NCI-H526 treated with DMSO at 0.1 percent for 48 hours (cell line): ENCODE data around the gene EIF4H.
"Not testable (repeated sequence)": the region's sequence is repeated elsewhere in the genome, so short reads cannot be mapped to it uniquely, and the experiment has no call there.

Experiments
- DNase-seq: peaks from one replicate; lab custom pipeline; 2025; lab: John Stamatoyannopoulos, UW

Gene EIF4H

DNA sequence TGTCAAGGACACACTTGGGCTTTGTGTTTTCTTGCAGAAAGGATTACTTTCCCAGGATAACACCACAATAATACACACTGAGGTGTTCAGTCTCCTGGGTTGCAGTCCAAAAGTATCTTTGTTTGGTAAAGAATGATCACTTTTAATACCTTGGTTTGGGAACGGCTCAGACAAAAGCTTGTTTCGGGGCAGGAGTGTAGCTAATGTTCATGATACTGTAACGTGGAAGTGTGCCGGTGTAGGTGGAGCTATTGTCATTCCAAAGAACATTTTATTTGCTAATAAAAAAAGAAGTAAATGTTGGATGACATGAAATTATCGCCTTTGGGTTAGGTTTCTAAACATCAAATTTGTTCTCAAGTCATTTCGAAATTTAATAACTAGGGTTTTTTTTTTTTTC, 1.2 kb downstream of the EIF4H start:
- no peak for DNase-seq

DNA sequence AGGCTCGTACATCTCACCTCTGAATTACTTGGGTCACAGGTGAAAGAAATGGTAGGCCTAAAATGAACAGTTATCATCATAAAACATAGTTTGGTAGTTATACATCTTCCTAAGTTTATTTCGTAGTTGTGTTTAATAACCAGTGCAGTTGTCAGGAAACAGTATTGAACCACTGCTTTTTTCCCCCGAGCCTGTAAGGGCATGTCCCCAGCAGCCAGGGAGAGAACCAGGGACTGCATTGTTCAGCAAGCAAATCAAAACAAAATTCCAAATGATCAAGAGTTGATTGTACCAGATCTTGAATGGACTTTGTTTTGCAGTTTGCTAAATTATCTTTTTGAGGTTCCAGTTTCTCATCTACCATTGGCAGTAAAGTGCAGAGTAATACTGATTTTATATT, 2.4 kb downstream of the EIF4H start:
- DNase-seq, result no peak

DNA sequence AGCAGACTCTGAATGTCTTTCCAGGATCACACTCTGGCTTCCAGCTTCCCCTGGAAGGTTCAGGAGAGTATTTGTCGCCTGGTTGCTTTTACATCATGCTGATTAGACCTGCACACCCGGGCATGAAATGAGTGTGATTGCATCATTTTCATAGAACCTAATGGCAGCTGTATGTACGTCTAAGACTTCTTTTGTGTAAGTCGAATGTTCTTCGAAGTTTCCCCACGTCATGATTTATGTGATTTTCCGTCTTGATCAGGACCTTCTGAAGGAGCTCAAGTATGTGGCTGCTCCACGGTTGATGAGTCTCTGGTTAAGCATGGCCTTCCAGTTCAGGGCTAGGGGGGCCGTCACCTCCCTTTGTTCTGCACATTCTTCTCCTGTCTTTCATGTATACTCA, 4.5 kb downstream of the EIF4H start:
- no peak for DNase-seq

DNA sequence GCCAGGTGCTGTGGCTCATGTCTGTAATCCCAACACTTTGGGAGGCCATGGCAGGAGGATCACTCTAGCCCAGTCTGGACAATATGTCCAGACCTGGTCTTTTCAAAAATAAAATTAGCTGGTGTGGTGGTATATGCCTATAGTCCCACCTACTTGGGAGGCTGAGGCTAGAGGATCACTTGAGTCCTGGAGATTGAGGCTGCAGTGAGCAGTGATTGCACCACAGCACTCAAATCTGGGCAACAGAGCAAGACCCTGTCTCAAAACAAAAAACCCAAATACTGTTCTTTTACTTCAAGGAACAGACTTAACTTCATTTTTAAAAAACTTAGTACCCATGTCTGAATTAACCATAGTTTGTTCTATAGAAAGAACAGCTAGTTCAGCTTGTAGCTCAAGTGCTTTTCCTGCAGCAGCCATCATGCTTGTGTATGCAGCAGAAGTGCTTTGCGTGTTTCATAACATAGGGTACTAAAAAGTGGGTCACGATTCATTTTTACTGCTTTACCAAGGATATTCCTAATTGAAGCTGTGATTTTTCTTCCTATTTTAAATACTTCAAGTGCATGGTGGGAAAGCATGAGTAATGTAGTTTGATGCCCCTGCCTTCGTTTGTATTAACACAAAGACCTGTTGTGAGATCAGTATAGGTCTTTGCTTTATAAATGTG, 5.9 kb downstream of the EIF4H start:
- DNase-seq, result no peak

DNA sequence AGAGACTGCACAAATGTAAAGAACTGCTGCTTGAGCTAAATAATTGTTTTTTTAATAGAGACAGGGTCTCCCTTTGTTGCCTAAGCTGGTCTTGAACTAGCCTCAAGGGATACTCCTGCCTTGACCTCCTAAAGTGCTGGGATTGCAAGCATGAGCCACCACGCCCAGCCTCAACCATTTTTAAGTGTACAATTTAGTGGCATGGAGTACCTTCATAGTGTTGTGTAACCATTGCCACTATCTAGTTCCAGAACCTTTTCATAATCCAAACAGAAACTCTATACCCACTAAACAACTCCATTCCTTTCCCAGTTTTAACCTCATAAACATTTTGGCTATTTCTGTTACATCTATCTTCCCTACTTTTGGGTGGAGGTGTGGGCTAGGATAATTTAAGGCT, 6.7 kb downstream of the EIF4H start:
- DNase-seq, result no peak

DNA sequence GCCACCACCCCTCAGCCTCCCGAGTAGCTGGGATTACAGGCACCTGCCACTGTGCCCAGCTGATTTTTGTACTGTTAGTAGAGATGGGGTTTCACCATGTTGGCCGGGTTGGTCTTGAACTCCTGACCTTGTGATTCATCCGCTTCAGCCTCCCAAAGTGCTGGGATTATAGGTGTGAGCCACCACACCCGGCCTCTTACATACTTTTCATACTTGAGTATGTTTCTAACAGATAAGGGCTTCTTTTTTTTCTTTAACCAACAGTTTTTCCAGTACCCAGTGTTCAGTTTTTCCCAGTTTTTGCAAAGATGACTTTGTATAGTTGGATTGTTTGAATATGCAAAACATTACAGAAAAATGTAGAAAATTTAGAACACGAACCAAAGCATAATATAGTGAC, 7.7 kb downstream of the EIF4H start:
- DNase-seq, result no peak

DNA sequence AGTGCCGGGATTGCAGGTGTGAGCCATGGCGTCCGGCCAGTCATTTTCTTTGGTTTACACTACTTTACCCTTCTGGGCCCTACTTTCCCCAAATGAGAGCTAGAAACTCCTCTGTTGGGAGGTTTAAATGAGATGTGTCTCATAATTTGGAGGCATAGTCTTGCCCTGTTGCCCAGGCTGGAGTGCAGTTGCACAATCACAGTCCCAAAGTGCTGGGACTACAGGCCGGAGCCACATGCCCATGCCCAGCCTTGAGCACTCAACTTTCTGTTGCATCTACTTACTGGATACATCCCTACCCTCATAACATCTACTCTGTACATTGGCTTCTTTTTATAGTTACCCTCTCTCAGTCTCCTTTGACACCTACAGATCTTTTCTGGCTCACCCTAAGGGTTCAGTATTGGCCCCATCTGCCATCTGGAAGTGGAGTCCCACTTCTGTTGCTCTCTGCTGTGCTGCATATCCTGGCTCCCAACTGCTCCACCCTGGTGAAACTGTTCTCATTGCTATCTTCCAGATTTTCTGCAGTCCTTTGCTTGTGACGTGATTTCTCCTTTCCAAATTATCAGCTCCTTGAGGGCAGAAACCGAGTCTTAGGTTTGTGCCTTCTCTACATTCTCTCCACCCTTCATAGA, 8.4 kb downstream of the EIF4H start:
- no peak for DNase-seq

DNA sequence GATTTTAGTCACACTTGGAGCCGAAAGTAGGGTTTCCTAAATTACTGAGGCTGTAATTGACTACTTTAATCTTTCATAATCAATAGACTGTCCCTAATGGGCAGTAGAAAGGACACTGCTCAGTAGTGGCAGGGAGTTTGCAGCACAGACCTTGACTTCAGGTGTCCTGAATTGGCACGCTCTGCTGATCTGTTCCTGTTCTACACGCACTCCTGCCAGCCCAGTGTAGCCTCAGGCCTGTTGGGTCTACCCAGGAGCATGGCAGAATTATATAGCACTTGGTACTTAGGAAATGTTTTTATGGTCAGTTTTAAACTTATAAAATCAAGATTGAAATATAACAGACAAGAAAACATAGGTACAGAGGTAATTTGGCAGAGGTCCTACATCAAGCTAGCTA, 9.0 kb downstream of the EIF4H start:
- DNase-seq, result no peak

DNA sequence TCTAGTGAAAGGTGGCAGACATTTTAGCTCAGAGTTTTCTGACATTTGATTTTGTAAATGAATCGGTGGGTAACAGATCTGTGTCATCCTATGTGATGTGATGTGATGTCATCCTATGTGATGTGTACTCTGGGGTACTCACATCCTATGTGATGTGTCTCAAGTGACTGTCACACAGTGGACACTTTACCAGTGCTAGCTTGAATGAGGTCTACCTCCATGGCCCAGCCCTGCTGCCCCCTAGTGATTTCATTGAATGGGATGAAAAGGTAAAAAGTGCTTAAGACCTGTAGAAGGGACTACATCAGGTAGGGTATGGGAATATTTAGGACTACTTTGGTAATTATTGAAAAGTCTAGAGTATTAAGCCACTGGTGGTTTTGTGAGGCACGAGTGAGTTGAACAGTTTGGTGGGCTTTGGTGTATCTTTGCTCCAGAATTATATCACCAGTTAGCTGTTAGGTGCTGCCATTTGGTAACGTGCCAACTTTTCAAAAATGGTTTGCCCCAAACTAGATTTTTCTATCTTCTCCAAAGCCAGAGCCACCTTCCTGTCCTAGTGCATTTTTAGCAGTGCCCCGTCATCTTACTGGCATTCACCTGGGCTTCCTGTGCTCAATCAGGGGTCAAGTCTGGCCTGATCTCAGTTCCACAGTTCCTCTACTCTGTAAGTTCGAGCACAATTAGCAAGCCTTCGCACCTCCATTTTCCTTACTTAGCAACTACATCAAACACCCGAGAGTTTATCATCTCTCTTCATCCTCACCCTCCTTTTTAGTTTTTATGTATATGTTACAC, 9.7 kb downstream of the EIF4H start:
- DNase-seq, result no peak

DNA sequence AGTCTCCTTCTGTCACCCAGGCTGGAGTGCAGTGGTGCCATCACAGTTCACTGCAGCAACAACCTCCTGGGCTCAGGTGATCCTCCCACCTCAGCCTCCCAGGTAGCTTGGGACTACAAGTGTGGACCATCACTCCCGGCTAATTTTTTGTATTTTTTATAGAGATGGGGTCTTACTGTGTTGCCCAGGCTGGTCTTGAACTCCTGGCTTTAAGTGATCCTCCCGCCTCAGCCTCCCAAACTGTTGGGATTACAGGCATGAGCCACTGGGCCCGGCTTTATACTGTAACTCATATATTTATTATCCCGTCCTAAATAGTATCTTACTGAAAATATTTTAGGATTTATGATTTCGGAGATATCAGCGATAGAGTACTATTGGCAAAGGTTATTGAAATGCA, 10.9 kb downstream of the EIF4H start:
- no peak for DNase-seq

DNA sequence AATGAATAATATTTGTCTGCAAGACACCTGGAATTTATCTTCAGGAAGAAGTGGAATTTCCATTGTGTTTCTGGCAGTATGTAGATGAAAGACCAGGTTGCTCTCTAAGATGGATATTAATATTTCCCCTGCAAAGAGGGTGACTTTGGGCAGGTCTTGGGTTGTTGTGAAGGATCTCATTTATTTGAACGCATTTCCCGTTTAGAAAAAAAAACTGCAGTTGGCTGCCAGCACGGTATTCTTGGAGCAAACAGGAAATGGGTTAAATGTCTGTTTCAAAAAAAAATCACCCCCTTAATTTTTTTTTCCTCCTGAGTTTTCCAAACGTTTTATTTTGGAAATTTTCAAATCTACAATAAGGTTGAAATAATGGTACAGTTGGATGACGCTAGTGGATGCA, 11.5 kb downstream of the EIF4H start:
- DNase-seq, result no peak

DNA sequence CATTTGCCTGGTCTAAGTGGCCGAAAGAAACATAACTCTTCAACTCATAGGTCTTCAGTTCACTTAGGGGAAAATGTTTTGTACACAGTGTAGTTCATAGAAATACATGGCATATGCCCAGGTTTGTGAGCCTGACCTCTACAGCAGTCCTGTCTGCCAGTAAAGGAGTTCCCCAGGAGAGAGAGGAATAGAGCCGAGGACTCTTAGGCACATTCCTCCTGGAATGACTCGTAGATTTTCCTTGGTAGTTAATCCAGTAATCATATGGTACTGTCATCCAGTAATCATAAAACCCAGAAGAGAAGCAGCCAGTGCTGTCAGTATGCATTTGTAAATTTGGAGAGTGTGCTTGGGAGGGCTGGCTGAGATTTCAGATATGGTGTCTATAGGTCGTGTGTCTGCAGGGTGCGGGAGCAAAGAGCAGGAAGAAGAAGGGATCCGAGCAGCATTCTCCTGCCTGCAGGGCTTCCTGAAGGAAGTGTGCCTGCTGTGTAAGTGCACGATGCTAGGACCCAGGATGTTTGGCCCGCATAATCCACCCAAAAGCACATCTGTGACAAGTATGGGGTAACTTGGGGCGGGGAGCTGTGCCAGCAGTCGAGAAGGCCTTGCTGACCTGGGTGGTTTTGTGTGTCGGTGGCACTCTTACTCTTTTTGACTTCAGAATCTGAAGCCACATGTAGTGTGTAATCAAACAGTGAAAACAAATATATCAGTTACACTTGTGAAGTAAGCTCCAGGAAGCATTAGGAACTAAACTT, 13.9 kb downstream of the EIF4H start:
- no peak for DNase-seq

DNA sequence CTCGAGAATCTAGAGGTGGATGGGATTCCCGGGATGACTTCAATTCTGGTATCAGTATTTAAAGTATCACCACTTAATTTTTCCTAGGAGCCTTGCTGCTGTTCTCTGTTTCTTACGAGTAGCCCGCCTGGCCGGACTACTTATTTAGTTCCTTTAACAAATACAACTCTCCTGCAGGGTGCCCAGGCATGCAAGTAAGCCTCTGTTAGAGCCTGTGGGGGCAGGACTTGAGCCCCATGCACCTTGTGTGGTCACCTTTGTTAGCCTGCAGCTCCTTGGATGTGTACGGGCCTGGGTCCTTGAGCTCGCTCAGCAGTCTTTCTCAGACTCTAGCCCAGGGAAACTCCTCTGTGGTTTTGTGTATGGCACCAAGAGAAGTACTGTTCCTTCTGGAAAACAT, 16.1 kb downstream of the EIF4H start:
- no peak for DNase-seq

DNA sequence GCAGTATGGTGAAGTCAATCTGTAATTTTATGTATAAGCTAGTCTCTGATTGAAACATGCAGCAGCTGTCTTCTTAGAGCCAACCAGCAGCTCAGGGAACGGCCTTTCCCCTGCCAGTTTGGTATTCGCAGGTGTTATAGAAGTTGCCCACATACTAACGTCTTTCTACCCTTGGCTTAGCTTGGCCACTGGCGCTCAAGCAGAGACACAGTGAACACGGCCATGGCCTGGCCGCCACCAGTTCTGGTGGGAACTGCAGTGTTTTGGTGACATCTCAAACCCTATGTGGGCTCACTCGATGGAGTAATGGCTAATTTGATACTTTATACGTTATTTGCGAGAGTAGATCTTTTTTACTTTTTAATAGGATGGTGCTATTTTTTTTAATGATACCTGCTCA, 17.1 kb downstream of the EIF4H start:
- DNase-seq, result no peak

DNA sequence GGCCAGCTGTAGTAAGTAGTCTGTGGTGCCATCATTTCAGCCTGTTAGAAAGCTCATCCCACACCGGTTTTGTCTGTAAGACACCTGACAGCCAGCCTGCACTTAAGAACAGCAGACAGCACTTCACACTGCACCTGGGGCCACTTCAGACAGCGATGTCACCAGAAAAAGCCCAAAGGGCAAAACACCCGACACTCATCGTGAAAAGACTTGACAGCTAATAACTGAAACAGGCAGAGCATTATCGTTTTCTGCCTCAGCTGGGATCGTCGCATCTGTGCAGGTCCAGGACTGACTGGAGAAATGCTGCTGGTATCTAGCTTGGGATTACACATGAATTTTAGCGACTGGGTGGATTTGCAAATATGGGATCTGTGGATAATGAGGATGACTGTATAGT, 18.9 kb downstream of the EIF4H start:
- no peak for DNase-seq

DNA sequence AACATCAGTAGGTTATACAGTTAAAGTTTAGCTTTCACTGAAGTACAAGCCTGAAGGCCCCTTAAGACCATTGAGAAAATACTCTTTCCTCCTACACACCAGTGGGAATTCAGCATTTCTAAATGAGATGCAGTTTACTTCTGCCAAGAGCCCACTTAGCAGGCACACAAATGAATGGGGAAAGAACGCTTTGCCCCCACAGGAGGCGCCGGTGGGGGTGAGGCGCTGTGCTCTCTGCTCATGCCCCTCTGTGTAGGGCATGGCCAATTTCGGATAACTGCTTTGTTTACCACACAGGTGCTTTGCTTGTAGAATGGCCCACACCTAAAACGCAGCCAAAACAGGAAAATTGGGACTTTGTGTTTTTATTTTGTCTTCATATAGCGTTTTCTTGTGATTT, 19.8 kb downstream of the EIF4H start:
- no peak for DNase-seq

DNA sequence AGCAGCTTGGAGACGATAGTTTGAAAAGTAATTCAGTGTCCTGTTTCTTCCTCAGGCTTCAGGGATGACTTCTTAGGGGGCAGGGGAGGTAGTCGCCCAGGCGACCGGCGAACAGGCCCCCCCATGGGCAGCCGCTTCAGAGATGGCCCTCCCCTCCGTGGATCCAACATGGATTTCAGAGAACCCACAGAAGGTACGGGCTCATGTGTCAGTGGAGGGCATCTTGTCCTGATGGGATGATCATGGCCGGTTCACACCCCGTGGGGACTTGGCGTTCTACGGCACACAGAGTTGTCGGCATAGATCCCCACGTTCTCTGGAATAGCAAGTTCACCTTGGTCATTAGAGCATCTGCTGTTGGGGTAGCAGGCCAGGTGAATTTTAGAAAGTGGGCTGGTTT, 20.5 kb downstream of the EIF4H start:
- DNase-seq, result no peak

DNA sequence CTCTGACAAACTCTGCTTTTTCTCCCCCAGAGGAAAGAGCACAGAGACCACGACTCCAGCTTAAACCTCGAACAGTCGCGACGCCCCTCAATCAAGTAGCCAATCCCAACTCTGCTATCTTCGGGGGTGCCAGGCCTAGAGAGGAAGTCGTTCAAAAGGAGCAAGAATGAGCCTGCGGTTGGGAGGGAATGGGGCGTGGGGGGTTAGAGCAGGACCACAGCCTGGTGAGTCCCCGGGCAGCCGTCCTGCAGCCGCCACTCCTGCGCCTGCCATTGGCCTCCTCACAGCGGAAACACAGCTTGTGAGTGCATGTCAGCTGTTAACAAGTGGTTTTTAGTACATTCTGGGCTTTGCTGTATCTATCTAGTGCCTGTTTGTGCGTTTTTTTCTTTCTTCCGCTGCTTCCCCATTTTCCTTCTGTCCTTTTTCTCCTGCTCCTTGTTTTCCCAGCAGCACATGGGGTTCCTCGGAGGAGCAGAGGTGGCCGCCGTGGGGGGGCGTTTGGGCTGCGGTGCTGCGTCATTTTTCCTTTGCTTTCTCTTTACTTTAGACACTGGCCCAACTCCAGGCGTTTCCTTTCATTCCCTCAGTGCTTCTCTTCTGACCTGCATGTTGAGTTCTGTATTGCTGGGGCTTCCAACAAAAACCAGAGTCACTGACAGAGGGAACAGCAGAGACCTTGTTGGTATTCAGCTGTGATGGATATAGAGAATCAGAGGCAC, 21.1 kb downstream of the EIF4H start:
- DNase-seq, result not testable (repeated sequence)

DNA sequence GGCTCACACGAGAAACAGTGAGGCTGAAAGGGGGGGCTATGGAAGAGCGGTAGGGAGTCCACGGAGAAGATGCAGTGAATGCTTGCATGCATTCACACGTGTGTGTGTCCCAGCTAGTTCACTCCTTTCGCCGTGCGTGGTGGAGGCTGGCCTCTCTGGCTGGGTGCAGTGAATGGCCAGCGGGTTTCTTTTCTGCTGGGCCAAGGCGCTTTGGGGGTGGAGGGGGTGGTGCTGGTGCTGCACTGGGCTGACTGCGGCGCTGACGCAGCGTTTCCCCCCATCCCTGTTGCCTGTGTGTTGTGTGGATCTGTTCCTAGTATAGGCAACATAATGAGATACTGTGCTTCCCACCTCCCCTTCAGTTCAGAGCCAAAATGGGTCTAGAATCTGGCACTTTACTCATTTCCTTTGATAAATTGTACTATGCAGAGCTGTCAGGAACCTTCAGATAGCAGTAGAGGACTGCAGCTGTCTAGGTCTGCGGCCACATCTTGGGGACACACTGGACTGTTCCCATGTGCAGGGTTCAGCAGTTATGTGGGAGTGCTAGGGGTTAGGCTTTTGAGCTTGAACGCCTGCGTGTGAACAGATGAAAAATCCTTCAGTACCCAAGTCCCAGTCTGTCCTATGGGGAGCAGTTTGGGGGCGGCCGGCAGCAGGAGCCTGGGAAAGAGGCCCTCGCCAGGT, 22.0 kb downstream of the EIF4H start:
- not testable (repeated sequence) for DNase-seq

DNA sequence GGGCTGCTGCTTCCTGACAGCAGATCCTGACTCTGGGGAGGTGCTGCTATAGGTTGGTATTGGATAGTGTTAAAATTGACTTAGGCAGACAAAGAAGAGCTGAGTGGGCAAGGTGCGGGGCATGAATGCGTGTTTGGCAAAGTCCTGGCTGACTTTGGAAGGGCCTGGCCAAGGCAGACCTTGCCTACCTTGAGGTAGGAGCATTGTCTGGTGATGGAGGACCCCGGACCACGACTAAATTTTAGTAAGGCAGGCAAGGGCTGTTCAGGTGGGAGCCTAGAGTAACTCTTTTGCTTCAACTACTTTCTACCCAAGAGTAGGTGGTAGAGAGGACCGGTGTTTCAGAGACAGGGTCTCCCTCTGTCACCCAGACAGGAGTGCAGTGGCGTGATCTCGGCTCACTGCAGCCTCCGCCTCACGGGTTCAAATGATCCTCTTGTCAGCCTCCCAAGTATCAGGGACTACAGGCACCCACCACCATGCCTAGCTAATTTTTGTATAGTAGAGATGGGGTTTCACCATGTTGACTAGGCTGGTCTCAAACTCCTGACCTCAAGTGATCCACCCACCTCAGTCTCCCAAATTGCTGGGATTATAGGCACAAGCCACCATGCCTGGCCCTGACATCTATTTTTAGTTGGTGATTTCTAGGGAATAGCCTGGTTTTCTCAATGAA, 23.4 kb downstream of the EIF4H start:
- DNase-seq, result no peak
